ENCODE data around the gene LDB2.

DNA sequence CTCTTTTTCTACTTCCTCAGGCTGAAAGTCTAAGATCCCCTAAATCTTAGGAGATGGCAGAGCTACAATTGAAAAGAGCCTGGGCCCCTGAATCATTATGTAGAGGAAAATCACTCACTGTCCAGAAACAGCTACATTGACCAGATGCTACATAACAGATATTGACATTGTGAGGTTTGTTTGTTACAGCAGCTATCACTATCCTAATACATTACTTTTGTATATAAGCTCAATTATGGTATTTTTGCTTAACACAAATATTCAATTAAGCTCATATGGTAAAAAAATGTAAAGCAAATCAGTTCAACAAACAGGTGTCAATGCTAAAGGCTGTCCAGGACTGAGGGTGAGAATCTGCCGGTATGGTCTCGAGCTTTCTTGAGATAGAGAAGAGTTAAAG, 89.4 kb downstream of the LDB2 start:
- TF ChIP-seq, protein P1, sequence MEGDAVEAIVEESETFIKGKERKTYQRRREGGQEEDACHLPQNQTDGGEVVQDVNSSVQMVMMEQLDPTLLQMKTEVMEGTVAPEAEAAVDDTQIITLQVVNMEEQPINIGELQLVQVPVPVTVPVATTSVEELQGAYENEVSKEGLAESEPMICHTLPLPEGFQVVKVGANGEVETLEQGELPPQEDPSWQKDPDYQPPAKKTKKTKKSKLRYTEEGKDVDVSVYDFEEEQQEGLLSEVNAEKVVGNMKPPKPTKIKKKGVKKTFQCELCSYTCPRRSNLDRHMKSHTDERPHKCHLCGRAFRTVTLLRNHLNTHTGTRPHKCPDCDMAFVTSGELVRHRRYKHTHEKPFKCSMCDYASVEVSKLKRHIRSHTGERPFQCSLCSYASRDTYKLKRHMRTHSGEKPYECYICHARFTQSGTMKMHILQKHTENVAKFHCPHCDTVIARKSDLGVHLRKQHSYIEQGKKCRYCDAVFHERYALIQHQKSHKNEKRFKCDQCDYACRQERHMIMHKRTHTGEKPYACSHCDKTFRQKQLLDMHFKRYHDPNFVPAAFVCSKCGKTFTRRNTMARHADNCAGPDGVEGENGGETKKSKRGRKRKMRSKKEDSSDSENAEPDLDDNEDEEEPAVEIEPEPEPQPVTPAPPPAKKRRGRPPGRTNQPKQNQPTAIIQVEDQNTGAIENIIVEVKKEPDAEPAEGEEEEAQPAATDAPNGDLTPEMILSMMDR (IDR thresholded peaks at IDR 0.05) = no peak
- no peak for TF ChIP-seq POLR2A (IDR thresholded peaks at IDR 0.05)

All from heart left ventricle (tissue), 13 donors.